Liver (tissue), 9 donors: Measurements from ENCODE around the gene GRID1. TPM values are rescaled to one million over a fixed set of nuclear protein-coding genes. Genes with fewer than 3 reads are reported as not detected.
A peak's percentile ranks its signal among the peaks of the same experiment; 100 is the strongest.

ENCODE experiments used
- DNase-seq: peaks from one replicate; pipeline ENCODE4 v3.0.0-alpha.2; 2017; ENCODE audit warnings: low spot score
- H3K27ac ChIP-seq, 2 donors: one replicate each; pipeline ENCODE4 v1.7.0; 2013; ENCODE audit warnings: inconsistent platforms in 2 of 2, low read length in 2 of 2, control low read depth in 1 of 2, low read depth in 1 of 2, mild to moderate bottlenecking in 1 of 2
- H3K27me3 ChIP-seq, 4 donors: one replicate each; pipeline versions ENCODE4 v1.6.1 to v1.7.0; 2013; ENCODE audit warnings: low read length in 3 of 4, inconsistent platforms in 1 of 4, mild to moderate bottlenecking in 1 of 4, moderate library complexity in 1 of 4; ENCODE audit not compliant: control insufficient read depth in 4 of 4, insufficient read depth in 4 of 4
- H3K36me3 ChIP-seq, 4 donors: one replicate each; pipeline versions ENCODE4 v1.6.1 to v1.7.0; 2013; ENCODE audit warnings: low read length in 3 of 4, mild to moderate bottlenecking in 3 of 4, low read depth in 1 of 4, moderate library complexity in 1 of 4; ENCODE audit not compliant: control insufficient read depth in 4 of 4, insufficient read depth in 3 of 4
- H3K4me1 ChIP-seq, 4 donors: one replicate each; pipeline versions ENCODE4 v1.6.1 to v1.7.0; 2013; ENCODE audit warnings: low read length in 3 of 4, mild to moderate bottlenecking in 3 of 4, moderate library complexity in 1 of 4; ENCODE audit not compliant: control insufficient read depth in 4 of 4, insufficient read depth in 4 of 4
- H3K4me3 ChIP-seq, 3 donors: one replicate each; pipeline versions ENCODE4 v1.6.1 to v1.7.0; 2013; ENCODE audit warnings: low read length in 3 of 3, control low read depth in 1 of 3, low read depth in 1 of 3, mild to moderate bottlenecking in 1 of 3
- H3K9ac ChIP-seq, 2 donors: one replicate each; pipeline ENCODE4 v1.7.0; 2013; ENCODE audit warnings: low read length in 2 of 2, mild to moderate bottlenecking in 2 of 2, moderate library complexity in 2 of 2, control low read depth in 1 of 2, low read depth in 1 of 2
- H3K9me3 ChIP-seq, 4 donors: one replicate each; pipeline versions ENCODE4 v1.6.1 to v1.7.0; 2013; ENCODE audit warnings: low read length in 3 of 4; ENCODE audit not compliant: control insufficient read depth in 4 of 4
- CTCF ChIP-seq: fragments of 150-350 bp; IDR thresholded peaks from 2 replicates; pipeline ENCODE4 v1.5.1; 2017; ENCODE audit warnings: improper control_type of control experiment, low read depth, low read length; ENCODE audit not compliant: missing input control
- EGR1 ChIP-seq, 2 donors: IDR thresholded peaks; 2 replicates each; pipeline ENCODE4 v1.6.1; 2016 to 2018; ENCODE audit warnings: antibody characterized with exemption in 2 of 2, low read depth in 2 of 2
- GABPA ChIP-seq, 2 donors: IDR thresholded peaks in 1 of 2; conservative IDR thresholded peaks in 1 of 2; 2 replicates each; pipeline ENCODE4 v1.6.1; 2016; ENCODE audit warnings: antibody characterized with exemption in 2 of 2, mild to moderate bottlenecking in 1 of 2, moderate library complexity in 1 of 2
- HNF4G ChIP-seq: IDR thresholded peaks from 2 replicates; pipeline ENCODE4 v1.6.1; 2016; ENCODE audit warnings: antibody characterized with exemption
- JUND ChIP-seq, 2 donors: IDR thresholded peaks; 2 replicates each; pipeline ENCODE4 v1.6.1; 2016; ENCODE audit warnings: antibody characterized with exemption in 2 of 2
- MAX ChIP-seq: IDR thresholded peaks from 2 replicates; pipeline ENCODE4 v1.6.1; 2016; ENCODE audit warnings: antibody characterized with exemption
- NR2F2 ChIP-seq: IDR thresholded peaks from 2 replicates; pipeline ENCODE4 v1.6.1; 2016; ENCODE audit warnings: antibody characterized with exemption
- RAD21 ChIP-seq, 2 donors: IDR thresholded peaks; 2 replicates each; pipeline ENCODE4 v1.6.1; 2016; ENCODE audit warnings: antibody characterized with exemption in 2 of 2, mild to moderate bottlenecking in 2 of 2
- RXRA ChIP-seq, 2 donors: IDR thresholded peaks; 2 replicates each; pipeline ENCODE4 v1.6.1; 2017 to 2018; ENCODE audit warnings: antibody characterized with exemption in 2 of 2, mild to moderate bottlenecking in 1 of 2
- SP1 ChIP-seq: IDR thresholded peaks from 2 replicates; pipeline ENCODE4 v1.6.1; 2018; ENCODE audit warnings: antibody characterized with exemption, mild to moderate bottlenecking
- YY1 ChIP-seq: IDR thresholded peaks from 2 replicates; pipeline ENCODE4 v1.6.1; 2016; ENCODE audit warnings: antibody characterized with exemption, mild to moderate bottlenecking
- ZBTB33 ChIP-seq: IDR thresholded peaks from 2 replicates; pipeline ENCODE4 v1.6.1; 2016; ENCODE audit warnings: antibody characterized with exemption
- WGBS: extraction: QIAGEN DNeasy Blood & Tissue Kit; methylation state at CpG from one replicate; pipeline ENCODE4 v1.1.7; 2013; 5-methylcytosine and 5-hydroxymethylcytosine counted together
- polyA plus RNA-seq, 2 donors: library from polyadenylated mRNA; stranded (reverse) in 1 of 2; unstranded in 1 of 2; fragments of 200-250 nt in 1 of 2; fragments of >200 nt in 1 of 2; fragmentation: Nextera tagmentation in 1 of 2; extraction: Ambion mirVana in 1 of 2; gene quantifications; one replicate each; pipeline versions ENCODE4 v1.2.1 to v1.2.3, GENCODE V29; 2013 to 2015
- total RNA-seq, 2 donors: library from RNA; depleted of rRNA; stranded (reverse); fragments of >200 nt; gene quantifications; one replicate each; pipeline ENCODE4 v1.2.3, GENCODE V29; 2014
- donor health status: healthy.
- donor health status: healthy.
- donor health status: healthy.
- donor health status: healthy.
- donor health status: healthy.

The GRID1 gene
- total and polyA plus RNA-seq, 4 donors, result 0.09 to 0.17 (median 0.14) TPM; not detected in 1

GRCh38 chr10:86411281-86411841 lies 44.8 kb upstream of the GRID1 start:
- H3K27me3 ChIP-seq, result no peaks in the 10 kb centered on the region
- no peaks in the 10 kb centered on the region for H3K36me3 ChIP-seq
- TF ChIP-seq CTCF (no peak), MAX (peak; percentile 8), SP1 (peak; percentile 36), NR2F2 (peak; percentile 84), JUND (IDR thresholded peaks at IDR 0.05) (peak in 1 of 2 donors; percentile 12), EGR1 (IDR thresholded peaks at IDR 0.05; ENCODE audit: low read depth in 2 of 2) (no peak), RAD21 (IDR thresholded peaks at IDR 0.05) (peak in 1 of 2 donors; percentile 27)
- H3K9ac ChIP-seq, result no peak overlapping the region
- 19% methylated on average over 7 of the region's 7 CpGs for WGBS
- DNase-seq, result no peak
- H3K9me3 ChIP-seq, result peaks cover 0 to 3% (median 0%) of the 10 kb centered on the region in 4 donors
- peak overlapping the region; percentile 25 to 34 for H3K27ac ChIP-seq
- no peak overlapping the region for H3K4me3 ChIP-seq
- H3K4me1 ChIP-seq, result peaks cover 1 to 13% (median 7%) of the 10 kb centered on the region in 4 donors

GRCh38 chr10:86410542-86411124 lies 44.0 kb upstream of the GRID1 start:
- Histone ChIP-seq H3K36me3 (no peaks in the 10 kb centered on the region), H3K27me3 (no peaks in the 10 kb centered on the region), H3K9ac (no peak overlapping the region), H3K9me3 (peaks cover 0 to 3% (median 0%) of the 10 kb centered on the region in 4 donors), H3K4me3 (no peak overlapping the region), H3K4me1 (peaks cover 1 to 14% (median 7%) of the 10 kb centered on the region in 4 donors), H3K27ac (peak overlapping the region; percentile 25 to 34)
- no peak for DNase-seq
- TF ChIP-seq HNF4G (no peak), ZBTB33 (no peak), RXRA (IDR thresholded peaks at IDR 0.05) (no peak), GABPA (IDR thresholded peaks at IDR 0.05 in 1 of 2, conservative IDR thresholded peaks at IDR 0.05 in 1 of 2) (no peak), YY1 (no peak), CTCF (no peak), JUND (IDR thresholded peaks at IDR 0.05) (peak in 1 of 2 donors; percentile 42), RAD21 (IDR thresholded peaks at IDR 0.05) (no peak), MAX (peak; percentile 24)
- 50% methylated on average over 4 of the region's 4 CpGs for WGBS
